ENCODE data around the gene ARHGEF10L.

ARHGEF10L gene

DNA sequence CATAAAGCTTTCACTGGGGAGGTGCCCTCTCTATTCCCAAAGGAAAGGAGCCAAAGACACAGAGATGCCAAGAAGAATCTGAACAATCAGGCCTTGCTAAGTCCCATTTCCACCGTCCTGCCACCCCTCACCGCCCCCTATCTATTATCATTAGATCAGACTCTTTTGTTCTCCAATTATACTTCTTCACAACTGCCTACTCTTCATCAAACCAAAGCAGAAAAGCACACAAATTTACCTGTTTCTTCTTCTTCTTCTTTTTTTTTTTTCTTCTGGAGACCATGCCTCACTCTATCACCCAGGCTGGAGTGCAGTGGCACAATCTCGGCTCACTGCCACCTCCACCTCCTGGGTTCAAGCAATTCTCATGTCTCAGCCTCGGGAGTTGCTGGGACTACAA, 43.1 kb upstream of the ARHGEF10L start:
- Histone ChIP-seq H3K27ac (ENCODE audit: low read depth, low read length) (no peak overlapping the region), H3F3A (ENCODE audit: control insufficient read depth, insufficient read depth) (no peaks in the 10 kb centered on the region), H3K79me2 (ENCODE audit: control insufficient read depth, low read length) (no peaks in the 10 kb centered on the region), H3K9me2 (replicated peaks; ENCODE audit: control insufficient read depth, low read length) (no peaks in the 10 kb centered on the region), H3K4me2 (ENCODE audit: low read length) (no peak overlapping the region), H3K9me3 (ENCODE audit: control insufficient read depth, insufficient read depth, low read length) (no peaks in the 10 kb centered on the region), H3K36me3 (ENCODE audit: control insufficient read depth, low read length) (no peaks in the 10 kb centered on the region), H3K4me3 (ENCODE audit: low read length) (no peak overlapping the region), H3K27me3 (ENCODE audit: control insufficient read depth, low read length) (no peaks in the 10 kb centered on the region), H4K20me1 (ENCODE audit: control insufficient read depth, insufficient read depth, low read depth, low read length) (no peaks in the 10 kb centered on the region), H3K4me1 (ENCODE audit: control insufficient read depth, low read length) (no peaks in the 10 kb centered on the region)
- TF ChIP-seq EZH2phosphoT487 (IDR thresholded peaks at IDR 0.05; ENCODE audit: borderline replicate concordance, low read length) = no peak
- TF ChIP-seq, protein P1, sequence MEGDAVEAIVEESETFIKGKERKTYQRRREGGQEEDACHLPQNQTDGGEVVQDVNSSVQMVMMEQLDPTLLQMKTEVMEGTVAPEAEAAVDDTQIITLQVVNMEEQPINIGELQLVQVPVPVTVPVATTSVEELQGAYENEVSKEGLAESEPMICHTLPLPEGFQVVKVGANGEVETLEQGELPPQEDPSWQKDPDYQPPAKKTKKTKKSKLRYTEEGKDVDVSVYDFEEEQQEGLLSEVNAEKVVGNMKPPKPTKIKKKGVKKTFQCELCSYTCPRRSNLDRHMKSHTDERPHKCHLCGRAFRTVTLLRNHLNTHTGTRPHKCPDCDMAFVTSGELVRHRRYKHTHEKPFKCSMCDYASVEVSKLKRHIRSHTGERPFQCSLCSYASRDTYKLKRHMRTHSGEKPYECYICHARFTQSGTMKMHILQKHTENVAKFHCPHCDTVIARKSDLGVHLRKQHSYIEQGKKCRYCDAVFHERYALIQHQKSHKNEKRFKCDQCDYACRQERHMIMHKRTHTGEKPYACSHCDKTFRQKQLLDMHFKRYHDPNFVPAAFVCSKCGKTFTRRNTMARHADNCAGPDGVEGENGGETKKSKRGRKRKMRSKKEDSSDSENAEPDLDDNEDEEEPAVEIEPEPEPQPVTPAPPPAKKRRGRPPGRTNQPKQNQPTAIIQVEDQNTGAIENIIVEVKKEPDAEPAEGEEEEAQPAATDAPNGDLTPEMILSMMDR (IDR thresholded peaks at IDR 0.05; ENCODE audit: low read depth, low read length, poor library complexity, severe bottlenecking) = no peak

DNA sequence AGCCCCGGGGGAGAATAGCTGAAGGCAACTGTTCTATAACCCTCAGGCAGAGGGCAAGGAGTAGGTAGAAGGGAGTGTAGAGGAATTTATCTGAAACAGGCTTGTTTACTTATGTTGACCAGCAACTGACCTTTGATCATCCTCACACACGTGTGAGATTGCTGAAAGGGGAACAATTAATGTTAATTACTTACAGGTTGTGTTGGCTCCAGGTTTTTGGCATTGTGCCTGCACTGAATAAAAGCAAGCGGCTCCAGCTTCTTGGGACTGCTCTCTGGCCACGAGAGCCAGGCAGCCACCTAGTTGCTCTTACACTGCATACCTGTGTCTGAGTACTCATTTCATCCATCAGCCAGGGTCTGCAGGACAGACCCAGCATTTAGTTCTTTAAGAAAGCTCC, 41.3 kb upstream of the ARHGEF10L start:
- no peaks in the 10 kb centered on the region for H3K9me3 ChIP-seq (ENCODE audit: control insufficient read depth, insufficient read depth, low read length)
- no peaks in the 10 kb centered on the region for H3K27me3 ChIP-seq (ENCODE audit: control insufficient read depth, low read length)
- no peaks in the 10 kb centered on the region for H3K36me3 ChIP-seq (ENCODE audit: control insufficient read depth, low read length)
- H3K27ac ChIP-seq (ENCODE audit: low read depth, low read length) = no peak overlapping the region
- no peaks in the 10 kb centered on the region for H4K20me1 ChIP-seq (ENCODE audit: control insufficient read depth, insufficient read depth, low read depth, low read length)
- H3K9me2 ChIP-seq (replicated peaks; ENCODE audit: control insufficient read depth, low read length) = no peaks in the 10 kb centered on the region
- no peak overlapping the region for H3K4me2 ChIP-seq (ENCODE audit: low read length)
- no peak overlapping the region for H3K4me3 ChIP-seq (ENCODE audit: low read length)
- TF ChIP-seq, protein P1 (IDR thresholded peaks at IDR 0.05; ENCODE audit: low read depth, low read length, poor library complexity, severe bottlenecking) = no peak
- TF ChIP-seq EZH2phosphoT487 (IDR thresholded peaks at IDR 0.05; ENCODE audit: borderline replicate concordance, low read length) = no peak
- no peaks in the 10 kb centered on the region for H3F3A ChIP-seq (ENCODE audit: control insufficient read depth, insufficient read depth)
- H3K79me2 ChIP-seq (ENCODE audit: control insufficient read depth, low read length) = no peaks in the 10 kb centered on the region
- H3K4me1 ChIP-seq (ENCODE audit: control insufficient read depth, low read length) = no peaks in the 10 kb centered on the region

DNA sequence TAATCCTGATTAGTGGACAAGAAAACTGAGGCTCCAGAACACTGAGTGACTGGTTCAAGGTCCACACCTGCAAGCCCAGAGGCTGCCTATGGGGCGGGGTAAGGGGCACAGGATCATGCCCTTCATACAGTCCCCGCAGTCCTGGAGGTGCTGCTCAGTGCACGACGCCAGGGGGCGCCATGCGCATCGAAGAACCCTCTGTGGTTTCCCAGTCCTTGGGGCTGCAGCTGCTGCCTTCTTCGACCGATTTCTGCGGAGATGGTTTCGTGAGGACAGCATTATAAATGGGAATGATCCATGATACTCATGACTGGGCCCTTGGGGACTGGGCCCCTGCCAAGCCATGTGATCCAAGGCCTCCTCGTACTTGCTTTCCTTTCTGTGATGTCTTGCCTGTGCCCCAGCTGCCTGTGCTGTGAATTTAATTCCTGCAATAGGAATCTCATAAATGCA, 37.1 kb upstream of the ARHGEF10L start:
- no peaks in the 10 kb centered on the region for H3K9me3 ChIP-seq (ENCODE audit: control insufficient read depth, insufficient read depth, low read length)
- no peaks in the 10 kb centered on the region for H3F3A ChIP-seq (ENCODE audit: control insufficient read depth, insufficient read depth)
- no peaks in the 10 kb centered on the region for H4K20me1 ChIP-seq (ENCODE audit: control insufficient read depth, insufficient read depth, low read depth, low read length)
- no peaks in the 10 kb centered on the region for H3K36me3 ChIP-seq (ENCODE audit: control insufficient read depth, low read length)
- H3K9me2 ChIP-seq (replicated peaks; ENCODE audit: control insufficient read depth, low read length) = no peaks in the 10 kb centered on the region
- no peak overlapping the region for H3K4me3 ChIP-seq (ENCODE audit: low read length)
- no peaks in the 10 kb centered on the region for H3K79me2 ChIP-seq (ENCODE audit: control insufficient read depth, low read length)
- no peaks in the 10 kb centered on the region for H3K27me3 ChIP-seq (ENCODE audit: control insufficient read depth, low read length)
- no peak for TF ChIP-seq EZH2phosphoT487 (IDR thresholded peaks at IDR 0.05; ENCODE audit: borderline replicate concordance, low read length)
- TF ChIP-seq, protein P1 (IDR thresholded peaks at IDR 0.05; ENCODE audit: low read depth, low read length, poor library complexity, severe bottlenecking) = peak; percentile 95
- no peaks in the 10 kb centered on the region for H3K4me1 ChIP-seq (ENCODE audit: control insufficient read depth, low read length)
- H3K27ac ChIP-seq (ENCODE audit: low read depth, low read length) = no peak overlapping the region
- H3K4me2 ChIP-seq (ENCODE audit: low read length) = no peak overlapping the region

Measured in DOHH2 (cell line).